Left cardiac atrium (tissue), 4 donors: ENCODE measurements around the gene ATPAF1. TPM values are rescaled to one million over a fixed set of nuclear protein-coding genes. Genes with fewer than 3 reads are reported as not detected.

Source experiments
- ATAC-seq, 2 donors: fragments of 200-7000 bp; cut with Tn5 transposase; one replicate each; pipeline ENCODE4 v1.9.1; 2020; ENCODE audit warnings: mild to moderate bottlenecking in 2 of 2, moderate library complexity in 2 of 2
- DNase-seq: peaks from one replicate; pipeline ENCODE4 v3.0.0-alpha.2; 2020
- intact Hi-C, 2 donors: fragments of 100-400 bp; cut with DNase I; formaldehyde crosslinking; loops; one replicate each; pipeline versions ENCODE4 v1.14.1 to v1.15.1; 2022 to 2023
- total RNA-seq, 2 donors: library from RNA; stranded (reverse); fragmentation: NEBNext Ultra II Directional; extraction: Animal tissue kit (Norgen Biotek cat#: 25700); gene quantifications; one replicate each; pipeline ENCODE4 v1.2.1, GENCODE V29; 2021
- donor health status: DM: no; HTN: yes; CAD: no.
- donor health status: DM: no; HTN: yes; CAD: no; lungs with severe emphysema.
- donor health status: DM: yes; HTN: yes; CAD: no.
- donor health status: Dilated cardiomyopathy.

ATPAF1 gene
- total RNA-seq, 2 donors from 2014 or later = 134 to 137 TPM

DNA sequence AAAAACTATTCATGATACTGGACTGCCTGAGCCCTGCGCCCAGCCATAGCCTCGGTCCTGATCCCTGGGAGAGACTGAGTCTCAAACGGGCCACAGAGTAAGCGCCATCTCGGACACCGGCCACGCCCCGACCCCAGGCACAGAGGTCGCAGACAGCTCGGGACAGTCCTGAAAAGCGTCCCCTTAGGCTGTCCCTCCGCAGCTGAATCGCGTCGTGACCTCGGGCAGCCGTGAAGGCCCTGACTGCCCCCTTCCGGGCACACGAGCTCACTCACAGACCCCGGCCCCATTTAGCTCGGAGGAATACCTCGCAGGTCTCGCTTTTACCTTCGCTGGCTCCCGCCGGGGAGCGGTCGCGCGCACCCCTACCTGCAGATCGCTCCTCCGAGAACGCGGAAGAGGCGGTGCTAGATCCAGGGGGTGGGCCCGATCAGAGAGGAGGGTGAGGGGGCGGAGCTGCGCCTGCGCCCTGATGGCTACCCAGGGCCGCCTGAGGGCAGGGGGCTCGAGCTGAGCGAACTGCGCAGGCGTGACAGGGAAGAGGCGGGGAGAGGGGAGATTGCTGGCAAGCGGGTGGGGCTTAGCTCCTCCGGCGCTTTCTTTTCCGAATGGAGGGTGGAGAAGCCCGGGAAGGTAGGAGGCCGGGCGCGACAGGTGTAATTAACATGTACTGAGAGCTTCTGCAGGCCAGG, 64.2 kb downstream of the ATPAF1 start, which contains the start of gene MKNK1:
MKNK1 (minus strand) TSS at position 411 of the 692 bp plus-strand sequence. CDS start 20,941 bp downstream, outside the sequence.
- intact Hi-C loops = no loop called here
- DNase-seq (peak; percentile 98), ATAC-seq (peak; percentile 97 to 98)

DNA sequence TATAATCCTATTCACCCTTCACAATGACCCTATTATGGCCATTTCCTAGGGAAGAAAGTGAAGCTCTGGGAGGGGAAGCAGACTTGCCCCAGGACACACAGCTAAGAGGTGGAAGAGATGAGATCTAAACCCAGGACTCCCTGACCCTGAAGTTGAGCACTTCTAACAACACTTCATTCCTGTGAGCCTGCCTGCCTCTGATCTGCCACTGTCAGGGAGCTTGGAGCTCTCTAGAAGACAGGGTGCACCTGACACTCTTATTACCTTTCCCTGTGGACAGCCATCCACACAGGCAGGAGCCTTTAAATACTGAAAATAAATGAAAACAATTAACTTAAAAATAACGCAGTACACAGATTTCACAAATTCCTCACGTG, 64.7 kb downstream of the ATPAF1 start:
- no peak for DNase-seq
- peak; percentile 2 to 10 for ATAC-seq
- intact Hi-C loops = no loop called here

DNA sequence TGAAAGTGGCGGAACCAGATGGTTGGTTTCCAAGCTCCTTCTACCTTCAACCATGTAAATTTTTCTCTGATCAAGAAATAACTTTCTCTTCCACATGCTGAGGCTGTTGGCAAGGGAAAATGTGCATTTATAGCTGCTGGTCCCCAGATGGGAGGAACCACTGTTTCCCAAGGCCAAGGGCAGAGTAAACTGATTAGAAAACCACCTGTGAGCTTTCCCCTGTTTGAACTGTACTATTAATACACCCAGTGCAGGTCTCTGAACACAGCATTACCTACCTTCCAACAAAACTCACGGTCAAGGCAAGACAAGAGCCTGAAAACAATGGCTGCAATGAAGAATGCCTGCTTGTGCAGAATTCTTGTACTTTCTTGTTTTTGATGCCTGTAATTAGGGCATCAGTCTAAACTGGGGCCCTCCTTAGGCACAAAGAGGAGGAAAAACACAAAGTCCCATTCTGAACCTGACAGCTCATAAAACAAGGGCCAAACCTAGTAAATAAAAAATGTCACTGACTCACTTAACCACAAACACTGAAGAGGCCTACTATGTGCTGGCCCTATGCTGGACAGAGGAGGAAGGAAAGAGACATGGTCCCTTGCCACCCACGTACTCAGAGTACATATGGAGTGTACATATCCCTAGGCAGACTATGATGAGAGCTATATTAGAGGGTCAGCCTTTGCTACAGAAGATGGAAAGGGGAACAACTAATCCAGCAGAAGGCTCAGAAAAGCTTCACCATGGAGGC, 66.7 kb downstream of the ATPAF1 start:
- ATAC-seq = no peak
- DNase-seq = no peak
- intact Hi-C loops = no loop called here

DNA sequence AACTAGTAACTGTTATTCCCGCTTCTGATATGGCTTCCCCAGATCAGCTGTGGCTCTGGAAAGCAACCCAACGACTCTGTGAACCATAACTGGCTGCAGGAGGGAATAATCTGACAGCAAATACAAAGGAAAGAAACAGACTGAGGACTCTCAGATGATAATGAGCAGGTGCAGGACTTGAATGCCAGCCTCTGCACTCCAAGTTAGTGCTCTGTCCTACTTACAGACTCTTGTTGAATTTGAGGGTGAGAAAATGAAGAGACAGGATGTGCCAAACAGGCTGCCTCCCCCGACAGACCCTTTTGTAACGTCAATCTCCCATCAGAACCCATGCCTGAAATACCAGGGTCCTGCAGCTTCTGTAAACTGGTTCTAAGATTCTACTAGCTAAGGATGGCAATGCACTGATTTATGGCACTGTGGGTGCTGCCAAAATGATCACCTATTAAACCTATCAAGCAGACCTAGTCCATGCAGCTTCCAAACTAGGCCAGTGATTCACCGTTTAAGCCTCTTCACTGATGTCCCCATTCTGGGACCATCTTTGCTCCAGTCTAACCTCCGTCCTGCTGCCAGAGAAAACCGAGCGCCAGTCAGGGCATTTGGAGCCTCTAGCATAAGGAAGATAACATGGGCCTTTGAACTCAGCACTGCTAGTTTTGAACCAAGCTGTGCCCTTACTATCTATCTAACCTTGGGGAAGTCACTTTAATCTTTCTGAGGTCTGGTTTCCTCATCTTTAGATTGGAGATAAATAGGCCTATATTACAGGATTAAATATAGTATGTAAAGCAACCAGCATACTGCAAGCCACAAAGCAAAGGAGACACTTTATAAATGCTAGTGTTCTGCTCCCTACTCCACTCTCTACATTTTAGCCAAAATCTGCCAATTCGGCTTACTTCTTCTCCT, 68.8 kb downstream of the ATPAF1 start:
- DNase-seq = no peak
- intact Hi-C loops = no loop called here
- no peak for ATAC-seq

DNA sequence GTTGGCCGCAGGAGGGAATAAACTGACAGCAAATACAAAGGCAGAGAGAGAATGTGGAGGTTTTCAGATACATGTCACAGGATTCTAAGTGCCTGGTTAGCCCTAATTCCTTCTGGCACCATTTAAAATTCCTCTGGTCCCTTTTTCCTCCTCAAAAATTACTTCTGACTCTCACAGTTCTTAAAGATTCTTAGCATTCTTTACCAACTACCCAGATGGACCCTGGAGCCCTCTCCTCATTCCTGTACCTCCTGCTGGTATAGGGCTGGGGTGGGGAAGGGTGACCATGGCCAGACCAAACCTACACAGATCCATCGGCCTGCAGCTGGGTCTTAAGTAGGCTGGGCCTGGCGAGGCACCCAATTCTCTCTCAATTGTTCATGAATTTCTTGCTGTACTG, 71.3 kb downstream of the ATPAF1 start:
- intact Hi-C loops = no loop called here
- ATAC-seq (no peak), DNase-seq (no peak)

DNA sequence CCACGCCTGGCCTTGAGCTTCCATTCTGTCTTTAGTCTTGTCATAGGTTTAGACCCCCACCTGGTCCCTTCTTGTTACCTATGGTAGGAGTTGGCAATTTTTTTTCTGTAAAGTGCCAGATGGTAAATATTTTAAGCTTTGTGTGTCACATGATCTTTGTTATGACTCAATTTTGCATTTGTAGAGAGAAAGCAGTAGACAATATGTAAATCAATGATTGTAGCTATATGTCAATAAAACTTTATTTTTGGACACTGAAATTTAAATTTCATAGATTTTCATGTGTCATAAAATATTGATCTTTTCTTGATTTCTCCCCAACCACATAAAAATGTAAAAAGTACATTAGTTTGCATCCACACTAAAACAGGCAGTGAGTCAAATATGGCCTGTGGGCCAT, 72.1 kb downstream of the ATPAF1 start:
- ATAC-seq = no peak

DNA sequence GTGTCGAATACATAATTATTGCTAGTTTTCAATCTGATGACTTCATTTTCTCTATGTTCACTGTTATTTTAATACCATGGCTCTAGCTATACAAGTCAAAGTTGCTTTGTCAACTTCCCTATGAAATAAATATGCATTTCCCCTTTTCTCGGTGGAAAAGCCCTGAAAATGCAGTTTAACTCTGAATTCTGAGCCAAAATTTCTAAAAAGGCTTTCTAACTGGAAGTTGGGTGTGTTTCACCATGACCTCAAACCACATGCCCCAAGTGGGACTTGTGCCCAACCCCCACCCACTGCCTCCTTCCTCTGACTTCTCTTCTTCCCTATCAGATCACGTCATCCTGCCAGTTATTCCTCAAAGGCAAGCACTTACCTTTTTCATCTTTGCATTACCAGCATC, 73.0 kb downstream of the ATPAF1 start:
- peak; percentile 59 to 72 for ATAC-seq
- intact Hi-C loops = no loop called here
- DNase-seq = peak; percentile 77

More for the DNA sequence above, 72.1 kb downstream of the ATPAF1 start:
- no peak for DNase-seq
- intact Hi-C loops = no loop called here

DNA sequence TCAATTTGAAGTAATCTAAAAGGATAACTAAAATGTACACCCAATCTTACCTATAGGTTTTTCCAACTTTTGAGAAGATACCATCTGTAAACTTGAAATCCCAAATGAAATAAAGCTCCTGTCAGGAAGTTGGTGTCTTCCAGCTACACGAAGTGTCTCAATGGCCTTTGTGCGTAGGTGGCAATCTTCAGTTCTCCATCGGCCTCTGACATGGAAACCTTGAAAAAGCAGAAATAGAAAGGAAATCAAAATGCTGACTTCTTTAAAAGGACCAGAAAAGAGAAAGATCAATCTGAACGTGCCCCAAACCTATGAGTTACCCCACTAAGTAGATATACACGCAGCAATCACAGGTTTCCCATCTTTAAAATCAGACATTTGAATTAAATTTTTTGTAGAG, 74.1 kb downstream of the ATPAF1 start:
- no peak for DNase-seq
- peak in 1 of 2 donors; percentile 19 for ATAC-seq
- intact Hi-C loops = no loop called here

DNA sequence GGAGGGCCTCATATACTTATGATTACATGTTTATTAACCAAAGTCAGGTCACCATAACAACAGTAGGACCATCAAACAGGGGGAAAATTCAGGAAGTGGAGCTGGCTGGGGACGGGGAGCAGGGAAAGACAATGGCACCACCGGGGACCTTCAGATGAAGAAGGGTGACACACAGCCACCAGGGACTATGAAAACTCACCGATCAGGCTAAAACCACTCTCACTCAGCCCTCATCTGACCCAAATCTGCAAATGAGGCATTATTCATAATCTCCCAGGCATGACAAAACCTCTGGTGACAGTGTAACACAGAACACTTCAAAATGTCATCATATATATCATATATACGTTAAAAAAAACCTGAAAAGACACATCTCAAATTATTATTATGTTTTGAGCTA, 75.3 kb downstream of the ATPAF1 start:
- intact Hi-C loops = no loop called here
- DNase-seq (no peak), ATAC-seq (no peak)

DNA sequence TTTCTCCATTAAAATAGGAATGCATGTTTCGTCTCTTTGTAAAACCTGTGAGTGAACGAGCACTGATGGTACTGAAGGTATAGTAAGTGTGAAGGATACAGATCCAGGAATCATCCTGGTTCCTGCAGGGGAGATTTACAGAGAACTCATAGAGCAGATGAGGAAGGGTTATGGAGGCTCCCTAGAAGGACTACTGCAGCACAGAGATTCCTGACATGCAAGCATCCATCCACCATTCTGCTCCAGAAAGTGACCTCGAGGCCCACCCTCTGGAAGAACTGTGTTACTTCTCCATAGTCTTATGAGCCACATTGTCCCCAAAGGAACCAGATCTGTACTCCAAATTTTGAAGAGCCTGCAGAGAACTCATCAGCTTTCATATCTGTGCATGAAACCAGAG, 78.6 kb downstream of the ATPAF1 start:
- ATAC-seq (no peak), DNase-seq (no peak)
- intact Hi-C loops = no loop called here

DNA sequence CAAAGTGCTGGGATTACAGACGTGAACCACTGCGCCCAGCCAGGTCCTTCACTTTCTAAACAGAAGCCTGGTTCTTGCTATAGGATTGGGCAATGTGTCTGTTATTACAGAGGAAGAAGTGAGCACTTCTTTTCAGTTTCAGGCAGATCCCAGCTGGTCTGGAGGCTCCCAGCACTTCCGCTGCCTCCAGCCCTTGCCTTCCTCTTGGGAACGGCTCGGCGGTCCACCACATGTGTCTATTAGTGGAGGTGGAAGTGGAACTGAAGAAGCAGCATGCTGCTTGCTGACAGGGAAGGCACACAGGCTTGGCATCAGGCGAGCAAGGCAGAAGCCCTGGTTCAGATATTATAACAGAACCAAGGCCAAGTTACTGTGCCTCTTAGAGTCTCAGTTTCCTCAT, 81.1 kb downstream of the ATPAF1 start:
- peak; percentile 55 for DNase-seq
- intact Hi-C loops = no loop called here
- ATAC-seq = peak; percentile 61 to 80

DNA sequence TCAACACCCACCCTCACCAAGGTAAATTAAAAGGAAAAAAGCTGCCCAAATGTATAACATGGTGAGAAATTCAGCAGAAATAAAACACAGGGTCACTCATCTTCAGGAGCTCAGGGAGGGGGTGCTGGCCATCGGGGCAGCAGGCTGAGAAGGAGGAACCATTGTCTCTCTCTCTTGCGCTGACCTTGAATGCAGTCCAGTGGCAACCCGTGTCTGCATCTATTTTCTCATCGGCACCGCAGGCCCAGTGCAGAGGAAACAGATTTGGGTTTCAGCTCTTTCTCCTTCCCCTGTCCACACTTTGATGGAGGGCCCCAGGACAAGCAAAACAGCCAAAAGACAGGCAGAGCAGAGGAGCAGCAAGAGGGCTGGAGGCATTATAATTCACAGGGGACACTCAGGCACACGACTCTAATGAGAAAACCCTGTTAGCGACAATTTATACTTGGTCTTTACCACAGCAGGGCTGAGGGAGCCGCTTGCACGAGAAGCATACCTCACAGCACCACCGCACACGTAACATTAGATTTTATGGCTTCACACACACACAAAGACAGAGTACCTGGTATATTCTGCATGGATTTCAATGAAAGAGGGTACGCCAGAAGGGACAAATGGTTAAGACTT, 82.7 kb downstream of the ATPAF1 start:
- intact Hi-C loops = no loop called here
- no peak for ATAC-seq
- no peak for DNase-seq

DNA sequence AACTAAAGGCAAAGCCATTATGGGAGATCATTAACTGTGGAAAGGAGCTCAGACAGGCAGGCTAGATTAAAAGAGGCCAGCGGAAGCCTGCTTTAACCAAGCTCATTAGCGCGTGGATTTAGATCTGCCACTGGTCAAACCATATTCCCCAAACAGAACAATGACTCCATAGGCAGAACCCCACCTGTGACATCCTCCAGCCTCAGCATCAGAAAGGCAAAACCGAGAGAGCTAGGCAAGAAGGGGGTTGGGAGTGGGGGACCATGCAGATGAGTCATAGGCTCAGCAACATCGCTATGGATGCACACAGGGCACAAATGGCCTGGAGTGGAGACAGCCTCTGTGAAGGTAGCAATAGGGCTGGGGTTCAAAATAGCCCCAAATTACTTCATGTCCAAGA, 84.7 kb downstream of the ATPAF1 start:
- DNase-seq (no peak), ATAC-seq (no peak)
- intact Hi-C loops = no loop called here

DNA sequence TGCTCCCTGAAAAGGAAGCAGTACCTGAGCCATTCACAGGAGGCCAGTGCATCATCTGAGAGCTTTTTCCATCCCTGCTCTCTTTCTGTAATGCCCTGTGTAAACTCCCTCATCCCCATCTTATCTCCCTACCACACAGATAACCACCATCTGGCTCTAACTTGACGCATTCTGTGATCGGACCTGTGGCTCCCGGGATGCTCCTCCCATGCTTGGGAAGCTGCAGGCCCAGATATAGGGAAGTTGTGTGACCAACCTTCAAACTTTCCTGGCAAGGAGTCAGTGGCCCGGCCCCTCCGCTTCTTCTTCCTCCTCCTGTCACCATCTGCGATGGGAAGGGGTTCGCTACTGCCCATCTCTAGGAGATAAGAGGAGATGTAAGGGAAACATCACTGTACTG, 85.2 kb downstream of the ATPAF1 start:
- intact Hi-C loops = no loop called here
- ATAC-seq = no peak
- no peak for DNase-seq

Other genes with a start within 250 kb of the ATPAF1 start
- not detected for gene DMBX1, start 178.5 kb downstream of the ATPAF1 start, total RNA-seq
- not detected for gene KNCN, start 116.7 kb downstream of the ATPAF1 start, total RNA-seq
- gene MKNK1, start 64.1 kb downstream of the ATPAF1 start, total RNA-seq = 10 to 100 TPM; 39.7 to 42.7 TPM
- 10 to 100 TPM; 18.3 to 22.1 TPM for gene MOB3C, start 51.6 kb downstream of the ATPAF1 start, total RNA-seq
- gene TEX38, start 3.5 kb upstream of the ATPAF1 start, total RNA-seq = under 1 TPM in 1 of 2 donors, not detected in 1; 0.35 TPM
- gene EFCAB14, start 50.8 kb upstream of the ATPAF1 start, total RNA-seq = 10 to 100 TPM; 66.1 to 72.4 TPM
- gene CYP4B1, start 130.7 kb upstream of the ATPAF1 start, total RNA-seq = 10 to 100 TPM in 1 of 2 donors, 1 to 10 TPM in 1; 7.2 to 15.6 TPM